HG03520 (cell line): ENCODE data around the gene EFNB1.

ENCODE experiments used
- ATAC-seq: cut with Tn5 transposase; IDR thresholded peaks from one replicate; pipeline ENCODE4 v1.9.1; 2021; ENCODE audit warnings: mild to moderate bottlenecking, moderate library complexity; ENCODE audit not compliant: unreplicated experiment

The EFNB1 gene

DNA sequence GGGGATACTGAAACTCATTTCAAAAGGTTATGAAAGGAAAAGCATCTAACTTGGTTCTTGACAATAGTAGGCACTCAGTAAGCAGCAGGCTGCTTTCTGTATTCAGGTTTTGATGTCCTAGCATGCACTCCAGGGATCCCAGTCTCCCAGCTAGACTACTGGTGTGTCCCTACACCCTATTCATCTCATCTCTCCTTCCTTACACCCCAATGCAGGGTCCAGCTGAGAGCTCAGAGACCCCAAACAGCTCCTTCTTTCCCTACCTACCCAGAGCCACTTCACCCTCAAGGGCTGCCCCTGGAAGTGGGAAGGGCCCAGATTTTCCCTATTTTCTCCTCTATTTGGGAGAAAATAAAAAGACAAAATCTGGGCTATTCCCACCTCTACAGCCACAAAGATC lies 1.6 kb upstream of the EFNB1 start:
- ATAC-seq, result no peak

DNA sequence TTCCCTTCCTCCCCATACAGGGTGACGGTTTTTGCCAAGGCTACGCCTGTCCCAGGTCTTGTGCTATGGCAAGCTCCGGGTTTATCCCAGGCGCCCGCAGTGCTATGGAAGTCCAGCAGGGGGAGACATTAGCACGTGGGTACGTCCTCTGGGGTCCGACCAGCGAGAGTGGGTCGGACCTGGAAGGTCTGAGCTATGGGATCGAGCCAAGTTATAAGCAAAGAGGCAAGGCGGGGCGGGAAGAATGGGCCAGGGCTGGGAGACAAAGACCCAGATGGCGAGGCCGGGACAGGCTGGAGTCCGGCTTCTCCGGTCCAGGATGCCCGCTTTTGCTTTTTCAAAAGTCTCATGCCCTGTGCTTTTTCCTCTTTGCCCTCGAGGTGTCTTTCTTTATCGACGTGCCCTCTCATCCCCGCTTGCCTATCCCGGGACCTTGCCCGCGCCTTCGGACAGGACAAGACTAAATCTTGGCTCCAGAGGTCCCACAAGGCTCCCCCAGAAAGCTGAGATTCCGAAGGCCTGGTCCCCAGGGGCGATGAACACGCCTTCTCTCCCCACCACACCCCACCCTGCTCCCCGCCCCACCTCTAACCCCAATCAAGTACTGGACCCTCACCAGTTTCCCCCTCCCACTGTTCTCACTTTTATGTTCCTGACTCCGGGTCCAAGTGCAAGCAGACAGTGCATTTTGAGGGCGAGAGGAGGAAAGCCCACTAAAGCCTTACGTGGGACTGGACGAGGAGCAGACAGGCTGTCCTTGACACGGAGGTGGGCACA lies 785 bp upstream of the EFNB1 start:
- peak; percentile 31 for ATAC-seq

DNA sequence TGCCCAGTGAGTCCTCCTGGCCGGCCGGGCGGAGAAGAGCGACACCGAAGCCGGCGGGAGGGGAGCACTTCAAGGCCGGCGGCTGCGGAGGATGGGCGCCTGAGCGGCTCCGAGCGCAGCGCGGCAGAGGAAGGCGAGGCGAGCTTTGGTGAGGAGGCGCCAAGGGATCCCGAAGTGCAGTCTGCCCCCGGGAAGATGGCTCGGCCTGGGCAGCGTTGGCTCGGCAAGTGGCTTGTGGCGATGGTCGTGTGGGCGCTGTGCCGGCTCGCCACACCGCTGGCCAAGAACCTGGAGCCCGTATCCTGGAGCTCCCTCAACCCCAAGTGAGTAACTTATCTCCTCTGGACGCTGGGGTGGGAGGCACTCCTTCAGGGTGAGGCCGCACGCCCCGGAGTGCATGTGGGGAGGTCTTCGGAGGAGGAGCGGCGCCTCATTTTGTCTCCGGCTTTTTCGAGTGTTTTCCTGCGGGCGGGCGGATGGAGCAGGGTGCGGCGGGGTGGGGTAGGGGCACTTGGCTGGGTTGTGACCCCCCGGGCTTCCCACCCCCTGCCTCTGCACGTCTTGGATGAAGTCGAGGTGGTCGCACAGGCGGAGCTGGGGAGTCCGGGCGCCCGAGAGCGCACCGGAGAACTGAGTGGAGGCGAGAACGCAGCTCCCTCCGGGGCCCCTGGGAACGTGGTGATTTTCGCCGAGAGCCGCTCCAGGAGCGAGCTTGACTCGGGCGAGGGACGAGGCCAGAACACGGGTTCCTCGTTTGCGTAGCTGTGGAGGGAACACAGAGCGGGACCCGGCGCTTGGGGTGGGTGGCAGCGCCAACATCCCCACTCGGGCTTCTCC lies 979 bp downstream of the EFNB1 start:
- ATAC-seq, result no peak

DNA sequence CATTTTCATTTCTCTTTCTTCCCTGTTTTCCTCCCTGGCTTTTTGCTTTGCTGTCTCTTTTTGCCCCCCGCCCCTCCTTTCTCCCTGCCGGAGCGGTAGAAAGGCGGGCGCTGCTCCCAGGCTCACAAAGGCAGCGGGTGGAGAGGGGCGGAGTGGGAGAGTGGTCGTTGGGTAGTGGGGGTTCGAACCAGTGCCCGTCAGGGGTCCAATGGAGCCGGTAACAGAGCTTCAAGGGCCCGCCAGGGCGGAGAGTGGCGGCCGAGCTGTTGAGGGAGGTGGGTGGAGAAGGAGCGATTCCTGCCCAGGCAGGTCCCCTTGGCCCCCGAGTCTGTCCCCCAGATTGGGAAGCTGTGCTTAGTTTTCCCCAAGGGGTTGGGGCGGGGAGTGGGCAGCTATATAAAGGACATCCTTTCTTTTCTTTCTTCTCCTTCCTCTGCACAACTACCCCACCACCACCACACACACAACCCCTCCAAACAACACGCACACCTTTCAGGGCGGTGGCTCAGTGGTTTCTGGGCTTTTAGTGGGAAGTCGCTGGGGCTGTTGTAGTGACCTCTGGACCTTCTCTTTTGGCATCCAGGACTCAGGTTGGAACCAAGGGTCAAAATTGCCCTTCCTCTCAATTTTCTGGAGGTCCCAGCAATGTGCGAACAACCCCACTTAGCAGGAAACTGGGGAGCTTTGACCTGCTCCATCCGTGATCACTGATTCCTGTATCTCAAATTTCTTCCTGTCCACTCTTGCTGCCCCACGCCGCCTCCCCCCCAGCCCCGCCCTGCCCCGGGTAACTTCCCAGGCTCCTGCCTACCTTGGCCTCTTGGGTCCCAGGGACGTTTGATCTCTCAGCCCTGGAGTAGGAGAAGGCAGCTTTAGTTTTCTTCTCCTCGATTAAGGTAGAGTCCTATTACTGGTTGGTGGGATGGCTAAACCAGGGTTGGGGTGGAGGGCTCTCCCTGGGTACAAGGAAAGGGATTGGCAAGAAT lies 1.9 kb downstream of the EFNB1 start:
- ATAC-seq, result no peak

DNA sequence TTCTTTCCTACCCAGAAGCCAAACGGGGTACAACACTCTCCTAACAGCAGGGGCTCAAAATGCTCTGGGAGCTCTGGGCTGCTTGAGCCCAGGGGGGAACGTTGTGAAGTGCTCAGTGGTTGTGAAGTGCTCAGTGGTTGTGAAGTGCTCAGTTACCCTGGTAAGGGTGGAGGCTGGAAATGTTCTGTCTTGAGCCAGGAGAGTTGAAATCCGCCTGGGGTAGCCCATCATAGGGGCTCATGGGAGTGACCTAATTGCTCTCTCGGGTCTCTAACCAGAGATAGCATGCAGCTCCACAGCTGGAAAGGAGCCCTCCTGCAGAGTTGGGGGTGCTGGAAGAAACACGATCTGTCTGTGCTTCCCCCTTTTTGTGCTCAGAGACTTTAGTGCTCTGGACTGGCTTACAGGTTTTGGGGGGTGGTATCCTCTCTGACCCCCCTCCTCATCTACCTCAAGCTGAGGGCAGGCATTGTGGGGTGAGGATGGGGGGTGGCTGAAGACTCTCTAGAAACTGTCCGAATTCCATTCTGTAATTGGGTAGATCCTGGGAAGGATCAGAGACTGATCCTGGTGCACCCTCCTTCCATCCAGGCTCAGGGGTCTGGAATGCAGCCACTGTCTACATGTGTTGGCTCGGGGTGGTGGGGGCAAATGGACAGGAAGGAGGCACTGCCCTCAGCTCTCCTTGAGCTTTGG lies 2.7 kb downstream of the EFNB1 start:
- no peak for ATAC-seq

DNA sequence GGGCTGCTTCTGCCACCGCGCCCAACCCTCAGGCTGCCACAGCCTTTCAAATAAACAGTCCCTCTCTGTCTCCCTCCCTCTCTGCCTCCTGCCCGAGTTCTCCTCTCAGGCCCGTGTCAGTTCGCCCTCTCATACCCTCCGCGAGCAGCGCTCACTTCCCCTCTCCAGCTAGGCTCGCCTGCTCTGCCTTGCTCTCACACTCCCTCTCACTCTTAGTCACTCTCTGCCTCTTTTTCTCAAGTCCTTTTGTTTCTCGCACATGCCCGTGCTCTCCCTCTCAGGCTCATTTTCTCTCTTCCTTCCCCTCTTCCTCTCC lies 3.2 kb downstream of the EFNB1 start:
- ATAC-seq, result peak; percentile 36

DNA sequence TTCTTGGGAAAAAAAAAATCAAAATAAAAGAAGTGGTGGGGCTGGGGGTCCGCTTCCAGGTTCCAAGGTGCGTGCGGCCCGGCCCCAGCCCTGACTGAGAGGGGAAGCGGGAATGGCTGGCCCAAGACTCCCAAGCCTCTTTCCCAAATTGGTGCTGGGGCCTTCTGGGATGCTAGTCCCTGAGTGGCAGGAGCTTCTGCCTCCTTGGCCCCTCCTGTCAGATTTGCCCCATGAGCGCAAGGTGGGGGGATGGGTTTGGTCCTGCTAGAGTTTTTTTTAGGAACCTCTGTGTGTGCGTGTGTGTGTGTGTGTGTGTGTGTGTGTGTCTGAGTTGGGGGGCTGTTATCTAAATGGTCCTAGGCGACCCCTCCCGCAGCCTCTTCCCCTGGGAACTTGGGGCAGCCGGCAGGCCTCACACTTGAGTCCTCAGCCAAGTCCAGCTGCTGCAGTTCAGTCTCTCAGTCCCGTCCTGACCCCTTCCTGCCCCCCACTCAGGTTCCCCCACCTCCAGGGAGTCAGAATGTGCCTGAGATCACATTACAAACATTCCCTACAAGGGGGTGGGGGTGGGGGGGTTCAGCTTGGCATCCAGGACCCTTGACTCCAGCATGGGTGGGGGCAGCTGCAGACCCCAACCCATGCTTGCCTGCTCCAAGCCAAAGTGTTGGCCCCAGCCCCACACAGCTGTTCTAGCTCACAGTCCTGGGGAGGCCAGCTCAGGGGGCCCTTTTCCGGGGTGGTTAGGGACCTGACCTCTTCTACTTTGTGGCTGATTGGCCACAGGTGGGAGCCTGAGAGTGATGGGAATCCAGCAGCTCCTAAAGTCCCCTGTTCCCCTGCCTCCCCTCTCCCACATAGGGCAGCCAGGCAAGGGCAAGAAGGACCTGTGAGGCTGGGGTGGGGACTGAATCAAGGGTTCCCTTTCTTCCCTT lies 4.0 kb downstream of the EFNB1 start:
- ATAC-seq, result no peak

DNA sequence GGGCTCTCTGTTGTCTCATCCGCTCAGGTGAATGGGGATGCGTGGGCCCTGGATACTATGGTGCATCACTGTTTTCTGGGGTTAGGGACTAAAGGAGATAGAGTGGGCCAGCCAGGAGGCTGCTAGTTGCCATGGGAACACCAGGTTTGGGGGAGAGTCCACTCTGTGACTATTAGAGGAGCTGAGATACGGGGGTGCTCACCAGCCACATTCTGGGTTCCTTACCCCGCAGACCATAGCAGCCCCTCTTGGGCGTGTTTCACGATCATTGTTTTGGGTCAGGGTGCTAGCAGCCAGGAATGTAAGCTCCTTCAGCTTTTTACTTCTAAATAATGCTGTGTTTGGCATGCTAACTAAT lies 4.6 kb downstream of the EFNB1 start:
- ATAC-seq, result no peak

DNA sequence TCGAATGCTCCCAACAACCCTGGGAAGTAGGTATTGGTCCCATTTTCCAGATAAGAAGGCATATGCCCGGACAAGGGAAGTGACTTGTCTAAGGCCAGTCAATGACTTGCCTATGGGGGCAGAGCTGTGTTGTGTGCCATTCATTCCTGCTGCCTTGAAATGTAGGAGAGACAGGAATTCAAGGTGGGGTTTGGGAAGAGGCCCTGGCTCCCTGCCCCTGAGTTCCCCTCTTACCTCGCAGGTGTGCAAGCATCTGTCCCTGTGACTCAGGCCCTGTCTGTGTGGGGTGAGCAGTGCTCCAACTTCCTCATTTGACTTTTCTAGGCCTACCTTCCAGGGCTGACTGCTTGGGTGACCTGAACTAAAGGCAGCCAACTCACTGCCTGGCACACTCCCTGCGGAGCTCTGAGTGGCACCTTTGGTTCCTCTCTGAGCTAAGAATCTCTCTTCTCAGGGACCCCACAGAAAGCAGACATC lies 5.1 kb downstream of the EFNB1 start:
- no peak for ATAC-seq

DNA sequence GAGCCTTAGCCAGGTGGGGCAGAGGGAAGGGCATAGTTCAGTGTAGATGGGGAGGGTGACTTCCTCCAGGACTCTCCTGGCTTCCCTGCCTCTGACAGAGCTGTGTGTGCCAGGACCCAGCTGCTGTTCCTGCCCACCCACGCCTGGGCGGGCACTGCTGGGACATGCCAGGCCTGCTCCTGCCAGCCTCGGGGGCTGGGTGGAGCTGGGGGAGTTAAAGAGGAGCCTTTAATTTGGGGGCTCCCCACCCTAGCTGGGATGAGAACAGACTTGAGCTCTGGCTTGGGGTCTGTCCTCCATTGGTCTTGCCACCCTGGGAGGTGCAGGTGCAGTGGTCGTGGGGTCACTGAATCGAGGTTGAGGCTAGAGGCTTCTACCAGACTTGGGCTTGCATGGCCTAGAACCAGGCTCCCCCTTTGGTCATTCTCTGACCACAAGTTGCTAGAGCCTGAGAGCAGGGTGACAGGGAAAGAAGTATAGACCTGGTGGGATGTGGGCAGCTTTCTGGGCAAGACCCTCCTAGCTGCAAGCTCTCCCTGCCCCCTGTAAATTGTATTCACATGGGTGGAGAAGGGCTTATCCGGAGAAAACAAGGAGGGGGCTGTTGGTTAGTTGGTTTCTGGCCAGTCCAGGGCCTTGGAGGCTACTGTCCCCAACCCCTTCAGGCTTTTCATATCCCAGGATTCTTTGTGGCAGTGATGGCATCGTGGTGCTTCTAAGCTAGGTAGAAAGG lies 5.7 kb downstream of the EFNB1 start:
- ATAC-seq, result no peak

DNA sequence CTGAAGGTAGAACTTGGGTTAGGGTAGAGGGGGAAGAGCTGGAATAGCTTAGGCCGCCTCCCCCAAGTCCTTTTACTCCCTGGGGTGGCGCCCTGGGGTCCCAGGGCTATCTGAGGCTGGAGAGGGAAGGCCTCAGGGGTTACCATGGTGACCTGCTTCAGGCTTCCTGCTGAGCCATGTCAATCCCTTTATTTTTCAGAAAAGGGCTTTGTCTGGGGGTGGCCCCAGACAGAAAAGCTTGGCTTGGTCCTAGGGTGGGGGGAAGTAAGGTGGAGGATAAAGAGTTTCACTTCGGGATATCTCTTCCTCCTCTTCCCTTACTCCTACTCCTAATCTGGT lies 6.3 kb downstream of the EFNB1 start:
- no peak for ATAC-seq

DNA sequence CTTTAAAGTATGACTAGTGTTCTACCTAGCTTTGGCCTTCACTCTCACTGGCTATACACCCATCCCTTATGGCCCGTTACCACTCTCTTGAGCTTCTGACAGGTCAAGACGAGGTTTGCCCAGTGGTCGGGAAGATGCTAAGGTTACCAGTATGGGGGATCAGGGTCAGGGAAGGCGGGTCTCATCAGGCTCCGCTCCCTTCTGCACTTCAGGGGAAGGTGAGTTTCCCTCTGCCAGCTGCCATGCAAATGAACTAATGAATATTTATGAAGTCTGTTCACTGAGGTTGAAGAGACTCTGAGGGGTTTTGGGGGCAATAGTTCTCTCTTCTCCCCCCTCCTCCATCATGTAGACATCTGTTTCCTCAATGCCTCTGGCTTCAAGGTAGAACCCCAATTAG lies 6.6 kb downstream of the EFNB1 start:
- ATAC-seq, result no peak

DNA sequence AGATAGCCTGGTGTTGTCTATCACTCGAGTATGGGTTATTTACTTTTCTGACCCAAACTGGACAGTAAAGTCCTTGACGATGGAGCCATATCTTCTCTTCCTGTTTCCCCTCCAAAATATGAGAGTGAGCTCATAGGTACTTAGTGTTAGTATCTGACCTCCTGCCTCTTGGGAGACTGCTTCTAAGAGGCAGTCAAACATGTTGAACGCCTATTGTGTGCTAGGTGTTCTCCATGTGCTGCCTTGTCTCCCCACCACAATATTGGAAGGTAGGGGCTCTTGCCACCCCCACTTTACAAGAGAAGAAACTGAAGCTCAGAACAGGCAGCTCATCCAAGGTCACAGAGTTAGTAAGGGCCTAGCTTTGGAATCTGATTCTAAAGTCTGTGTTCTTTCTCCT lies 8.3 kb downstream of the EFNB1 start:
- ATAC-seq, result no peak

DNA sequence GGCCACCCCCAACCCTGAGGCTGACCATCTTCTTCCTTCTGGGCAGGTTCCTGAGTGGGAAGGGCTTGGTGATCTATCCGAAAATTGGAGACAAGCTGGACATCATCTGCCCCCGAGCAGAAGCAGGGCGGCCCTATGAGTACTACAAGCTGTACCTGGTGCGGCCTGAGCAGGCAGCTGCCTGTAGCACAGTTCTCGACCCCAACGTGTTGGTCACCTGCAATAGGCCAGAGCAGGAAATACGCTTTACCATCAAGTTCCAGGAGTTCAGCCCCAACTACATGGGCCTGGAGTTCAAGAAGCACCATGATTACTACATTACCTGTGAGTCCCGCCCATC lies 9.7 kb downstream of the EFNB1 start:
- ATAC-seq, result no peak

DNA sequence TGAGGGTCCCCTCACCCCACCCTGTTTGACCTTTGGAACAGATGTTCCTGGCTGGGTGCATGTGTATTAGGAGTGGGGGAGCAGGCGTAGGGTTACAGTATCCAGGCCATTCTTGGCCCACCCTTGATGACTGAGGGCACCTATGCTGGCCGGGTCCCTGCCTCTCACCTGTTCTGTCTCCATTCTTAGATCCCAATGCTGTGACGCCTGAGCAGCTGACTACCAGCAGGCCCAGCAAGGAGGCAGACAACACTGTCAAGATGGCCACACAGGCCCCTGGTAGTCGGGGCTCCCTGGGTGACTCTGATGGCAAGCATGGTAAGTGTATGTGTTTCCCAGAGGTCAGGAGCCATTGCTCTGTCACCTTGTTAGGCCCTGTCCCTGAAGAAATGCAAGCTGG lies 10.9 kb downstream of the EFNB1 start:
- ATAC-seq, result no peak

DNA sequence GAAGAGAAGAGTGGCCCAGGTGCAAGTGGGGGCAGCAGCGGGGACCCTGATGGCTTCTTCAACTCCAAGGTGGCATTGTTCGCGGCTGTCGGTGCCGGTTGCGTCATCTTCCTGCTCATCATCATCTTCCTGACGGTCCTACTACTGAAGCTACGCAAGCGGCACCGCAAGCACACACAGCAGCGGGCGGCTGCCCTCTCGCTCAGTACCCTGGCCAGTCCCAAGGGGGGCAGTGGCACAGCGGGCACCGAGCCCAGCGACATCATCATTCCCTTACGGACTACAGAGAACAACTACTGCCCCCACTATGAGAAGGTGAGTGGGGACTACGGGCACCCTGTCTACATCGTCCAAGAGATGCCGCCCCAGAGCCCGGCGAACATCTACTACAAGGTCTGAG lies 11.4 kb downstream of the EFNB1 start:
- no peak for ATAC-seq

DNA sequence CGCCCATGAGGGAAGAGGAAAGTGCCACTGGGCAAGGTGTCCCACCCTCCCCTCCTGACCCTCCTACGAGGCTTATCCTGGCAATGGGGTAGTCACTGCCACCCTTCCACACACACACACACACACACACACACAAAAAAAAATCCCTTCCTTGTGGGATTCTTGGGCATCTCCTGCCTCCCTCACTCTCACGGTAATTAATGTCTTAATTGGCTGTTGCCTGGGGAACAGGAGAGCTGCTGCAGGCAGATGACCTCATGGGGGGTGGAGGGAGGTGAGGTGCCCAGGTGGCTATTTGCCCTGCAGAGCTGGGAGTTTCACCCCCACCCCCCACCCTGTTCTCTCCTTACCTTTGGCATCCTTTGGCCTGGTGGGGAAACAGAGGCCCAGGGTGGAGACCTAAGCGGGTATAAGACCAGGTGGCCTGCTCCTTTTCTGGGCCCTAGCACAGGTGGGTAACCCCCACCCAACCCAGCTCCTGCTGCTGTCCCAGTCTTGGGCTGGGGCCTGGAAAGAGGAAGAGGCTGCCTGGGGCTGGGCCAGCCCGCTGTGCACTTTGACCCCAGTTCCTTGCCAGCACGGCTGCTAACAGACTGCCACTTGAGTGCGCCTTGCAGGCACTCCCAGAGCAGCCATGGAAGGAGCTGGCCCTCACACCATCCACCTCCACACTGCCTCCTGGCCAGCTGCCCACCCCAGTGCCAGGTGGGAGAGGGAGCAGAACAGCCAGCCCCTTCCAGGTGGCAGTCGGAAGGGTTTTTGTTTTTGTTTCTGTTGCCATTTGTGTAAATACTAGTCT lies 12.6 kb downstream of the EFNB1 start:
- no peak for ATAC-seq

DNA sequence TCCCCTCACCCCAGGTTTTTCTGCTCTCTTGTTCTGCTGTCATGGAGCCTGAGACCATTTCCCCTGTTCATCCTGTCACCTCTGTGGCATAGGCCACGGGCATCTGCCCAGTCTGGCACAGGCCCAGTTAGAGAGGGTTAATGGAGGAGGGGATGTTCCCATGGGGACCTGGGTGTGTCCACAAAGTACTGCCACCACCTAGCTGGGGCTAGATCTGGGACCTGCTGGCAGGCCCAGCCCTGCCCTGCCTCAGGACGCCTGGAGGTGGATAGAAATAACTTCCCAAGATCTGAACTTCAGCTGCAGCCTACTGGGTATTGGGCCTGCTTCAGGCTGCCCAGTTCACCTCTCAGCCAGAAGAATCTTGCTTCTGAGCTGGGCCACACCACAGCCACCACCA lies 13.5 kb downstream of the EFNB1 start:
- no peak for ATAC-seq
